DOHH2 (cell line): ENCODE measurements around the gene RIPK3.

Experiments
- H3F3A ChIP-seq: fragments of 200-600 bp; sonication (generic), shearing (Covaris generic); 2 replicates; pipeline ENCODE4 v1.6.0; 2016; ENCODE audit warnings: antibody characterized with exemption, mild to moderate bottlenecking; ENCODE audit not compliant: control insufficient read depth, insufficient read depth
- H3K27ac ChIP-seq: fragments of 200-600 bp; sonication (generic); 2 replicates; pipeline ENCODE4 v1.5.1; 2014; ENCODE audit warnings: low read depth, mild to moderate bottlenecking, low read length, moderate library complexity
- H3K27me3 ChIP-seq: fragments of 200-600 bp; sonication (generic); 2 replicates; pipeline ENCODE4 v1.6.1; 2014; ENCODE audit warnings: mild to moderate bottlenecking, low read length, mixed read lengths; ENCODE audit not compliant: control insufficient read depth
- H3K36me3 ChIP-seq: fragments of 200-600 bp; sonication (generic); 2 replicates; pipeline ENCODE4 v1.6.1; 2014; ENCODE audit warnings: mild to moderate bottlenecking, low read length, moderate library complexity, mixed read lengths; ENCODE audit not compliant: control insufficient read depth
- H3K4me1 ChIP-seq: fragments of 200-600 bp; sonication (generic); 2 replicates; pipeline ENCODE4 v1.6.1; 2014; ENCODE audit warnings: mild to moderate bottlenecking, low read length, mixed read lengths; ENCODE audit not compliant: control insufficient read depth
- H3K4me2 ChIP-seq: fragments of 200-600 bp; sonication (generic); 2 replicates; pipeline ENCODE4 v1.6.0; 2014; ENCODE audit warnings: mild to moderate bottlenecking, low read length, moderate library complexity
- H3K4me3 ChIP-seq: fragments of 200-600 bp; sonication (generic); 2 replicates; pipeline ENCODE4 v1.5.1; 2014; ENCODE audit warnings: mild to moderate bottlenecking, low read length, mixed read lengths
- H3K79me2 ChIP-seq: fragments of 200-600 bp; sonication (generic); 2 replicates; pipeline ENCODE4 v1.6.1; 2014; ENCODE audit warnings: mild to moderate bottlenecking, low read length, mixed read lengths; ENCODE audit not compliant: control insufficient read depth
- H3K9me2 ChIP-seq: fragments of 200-600 bp; sonication (generic); replicated peaks from 2 replicates; pipeline ENCODE4 v1.6.1; 2014; ENCODE audit warnings: mild to moderate bottlenecking, low read length, mixed read lengths; ENCODE audit not compliant: control insufficient read depth
- H3K9me3 ChIP-seq: fragments of 200-600 bp; sonication (generic); 2 replicates; pipeline ENCODE4 v1.6.1; 2014; ENCODE audit warnings: antibody characterized with exemption, low read length, mixed read lengths; ENCODE audit not compliant: control insufficient read depth, insufficient read depth
- H4K20me1 ChIP-seq: fragments of 200-600 bp; sonication (generic); 2 replicates; pipeline ENCODE4 v1.6.0; 2014; ENCODE audit warnings: low read depth, mild to moderate bottlenecking, antibody characterized with exemption, low read length, moderate library complexity; ENCODE audit not compliant: control insufficient read depth, insufficient read depth
- EZH2phosphoT487 ChIP-seq: fragments of 200-600 bp; sonication (generic); IDR thresholded peaks from 2 replicates; pipeline ENCODE4 v1.6.1; 2017; ENCODE audit warnings: borderline replicate concordance, mild to moderate bottlenecking, antibody characterized with exemption, low read length, moderate library complexity, mixed read lengths
- TF ChIP-seq, protein P1 (sequence below): fragments of 200-600 bp; sonication (generic); IDR thresholded peaks from one replicate; pipeline ENCODE4 v1.5.1; 2014; ENCODE audit warnings: antibody characterized with exemption, mild to moderate bottlenecking, low read depth, low read length; ENCODE audit not compliant: poor library complexity, severe bottlenecking

The RIPK3 gene

DNA sequence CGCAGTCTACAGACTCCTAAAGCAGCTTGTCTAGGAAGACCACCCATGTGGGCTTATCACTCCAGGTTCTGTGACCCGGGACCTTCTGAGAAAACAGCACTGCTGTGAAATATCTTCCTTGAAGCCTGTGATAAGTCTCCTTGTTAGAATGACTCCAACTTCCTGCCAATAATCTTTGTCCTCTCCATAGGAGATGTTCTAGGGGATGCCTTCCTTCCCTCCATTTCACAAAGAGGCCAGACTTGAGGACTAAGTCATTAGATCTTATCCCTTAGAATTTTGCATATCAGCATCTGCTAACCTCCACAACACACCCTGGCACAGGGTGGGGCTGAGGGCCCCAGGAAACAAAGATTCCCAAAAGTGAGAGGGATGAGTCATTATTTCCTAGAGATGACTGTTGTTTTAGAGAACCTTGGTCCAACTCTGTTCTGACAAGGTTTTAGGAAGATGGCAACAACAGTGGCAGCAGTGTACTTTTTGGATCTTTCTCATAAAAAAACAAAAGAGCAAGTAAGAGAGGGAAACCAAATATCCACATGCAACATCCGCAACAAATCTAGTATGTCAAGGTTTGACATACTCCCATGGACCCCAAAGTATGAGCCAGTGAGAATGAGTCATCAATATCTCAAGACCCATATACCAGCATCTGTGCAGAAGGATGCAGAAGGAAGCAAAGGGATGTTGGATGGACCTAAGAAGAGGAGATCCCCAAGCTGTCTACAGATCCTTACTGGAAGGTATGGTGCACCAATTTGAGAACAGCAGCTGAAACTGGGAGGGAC lies 22.5 kb downstream of the RIPK3 start:
- H3K4me1 ChIP-seq, result peaks cover 16% of the 10 kb centered on the region
- H3K27me3 ChIP-seq, result peaks cover 13% of the 10 kb centered on the region
- no peaks in the 10 kb centered on the region for H3K9me2 ChIP-seq
- no peak overlapping the region for H3K4me2 ChIP-seq
- no peak overlapping the region for H3K4me3 ChIP-seq
- H3K9me3 ChIP-seq, result no peaks in the 10 kb centered on the region
- TF ChIP-seq, protein P1, sequence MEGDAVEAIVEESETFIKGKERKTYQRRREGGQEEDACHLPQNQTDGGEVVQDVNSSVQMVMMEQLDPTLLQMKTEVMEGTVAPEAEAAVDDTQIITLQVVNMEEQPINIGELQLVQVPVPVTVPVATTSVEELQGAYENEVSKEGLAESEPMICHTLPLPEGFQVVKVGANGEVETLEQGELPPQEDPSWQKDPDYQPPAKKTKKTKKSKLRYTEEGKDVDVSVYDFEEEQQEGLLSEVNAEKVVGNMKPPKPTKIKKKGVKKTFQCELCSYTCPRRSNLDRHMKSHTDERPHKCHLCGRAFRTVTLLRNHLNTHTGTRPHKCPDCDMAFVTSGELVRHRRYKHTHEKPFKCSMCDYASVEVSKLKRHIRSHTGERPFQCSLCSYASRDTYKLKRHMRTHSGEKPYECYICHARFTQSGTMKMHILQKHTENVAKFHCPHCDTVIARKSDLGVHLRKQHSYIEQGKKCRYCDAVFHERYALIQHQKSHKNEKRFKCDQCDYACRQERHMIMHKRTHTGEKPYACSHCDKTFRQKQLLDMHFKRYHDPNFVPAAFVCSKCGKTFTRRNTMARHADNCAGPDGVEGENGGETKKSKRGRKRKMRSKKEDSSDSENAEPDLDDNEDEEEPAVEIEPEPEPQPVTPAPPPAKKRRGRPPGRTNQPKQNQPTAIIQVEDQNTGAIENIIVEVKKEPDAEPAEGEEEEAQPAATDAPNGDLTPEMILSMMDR, result no peak
- TF ChIP-seq EZH2phosphoT487, result no peak
- H3K27ac ChIP-seq, result no peak overlapping the region
- H4K20me1 ChIP-seq, result no peaks in the 10 kb centered on the region
- no peaks in the 10 kb centered on the region for H3K79me2 ChIP-seq
- H3K36me3 ChIP-seq, result peaks cover 13% of the 10 kb centered on the region
- peaks cover 10% of the 10 kb centered on the region; the same call in 1 of the 2 replicates for H3F3A ChIP-seq

- peaks cover 19% of the 10 kb centered on the region for H3K36me3 ChIP-seq
Measured at GRCh38 chr14:24316597-24316950, 23.2 kb downstream of the RIPK3 start.

DNA sequence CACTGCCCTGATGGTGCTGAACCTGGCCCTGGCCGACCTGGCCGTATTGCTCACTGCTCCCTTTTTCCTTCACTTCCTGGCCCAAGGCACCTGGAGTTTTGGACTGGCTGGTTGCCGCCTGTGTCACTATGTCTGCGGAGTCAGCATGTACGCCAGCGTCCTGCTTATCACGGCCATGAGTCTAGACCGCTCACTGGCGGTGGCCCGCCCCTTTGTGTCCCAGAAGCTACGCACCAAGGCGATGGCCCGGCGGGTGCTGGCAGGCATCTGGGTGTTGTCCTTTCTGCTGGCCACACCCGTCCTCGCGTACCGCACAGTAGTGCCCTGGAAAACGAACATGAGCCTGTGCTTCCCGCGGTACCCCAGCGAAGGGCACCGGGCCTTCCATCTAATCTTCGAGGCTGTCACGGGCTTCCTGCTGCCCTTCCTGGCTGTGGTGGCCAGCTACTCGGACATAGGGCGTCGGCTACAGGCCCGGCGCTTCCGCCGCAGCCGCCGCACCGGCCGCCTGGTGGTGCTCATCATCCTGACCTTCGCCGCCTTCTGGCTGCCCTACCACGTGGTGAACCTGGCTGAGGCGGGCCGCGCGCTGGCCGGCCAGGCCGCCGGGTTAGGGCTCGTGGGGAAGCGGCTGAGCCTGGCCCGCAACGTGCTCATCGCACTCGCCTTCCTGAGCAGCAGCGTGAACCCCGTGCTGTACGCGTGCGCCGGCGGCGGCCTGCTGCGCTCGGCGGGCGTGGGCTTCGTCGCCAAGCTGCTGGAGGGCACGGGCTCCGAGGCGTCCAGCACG lies 23.8 kb downstream of the RIPK3 start:
- Histone ChIP-seq H4K20me1 (no peaks in the 10 kb centered on the region), H3F3A (peaks cover 10% of the 10 kb centered on the region; the same call in 1 of the 2 replicates), H3K9me3 (no peaks in the 10 kb centered on the region), H3K4me3 (no peak overlapping the region), H3K4me1 (peaks cover 29% of the 10 kb centered on the region), H3K79me2 (0 out of 2 replicates have a peak, but pooled peaks cover 2% of the 10 kb centered on the region), H3K9me2 (no peaks in the 10 kb centered on the region), H3K36me3 (peaks cover 20% of the 10 kb centered on the region), H3K4me2 (no peak overlapping the region), H3K27me3 (peaks cover 13% of the 10 kb centered on the region), H3K27ac (no peak overlapping the region)
- TF ChIP-seq, protein P1, result no peak
- TF ChIP-seq EZH2phosphoT487, result no peak

More at GRCh38 chr14:24316597-24316950, 23.2 kb downstream of the RIPK3 start:
- no peaks in the 10 kb centered on the region for H4K20me1 ChIP-seq
- peaks cover 13% of the 10 kb centered on the region for H3K27me3 ChIP-seq
- no peak for TF ChIP-seq EZH2phosphoT487
- H3K4me3 ChIP-seq, result no peak overlapping the region
- no peak overlapping the region for H3K4me2 ChIP-seq
- H3K9me3 ChIP-seq, result no peaks in the 10 kb centered on the region
- no peak overlapping the region for H3K27ac ChIP-seq
- H3K79me2 ChIP-seq, result 0 out of 2 replicates have a peak, but pooled peaks cover 2% of the 10 kb centered on the region
- no peaks in the 10 kb centered on the region for H3K9me2 ChIP-seq
- H3K4me1 ChIP-seq, result peaks cover 24% of the 10 kb centered on the region
- peaks cover 10% of the 10 kb centered on the region; the same call in 1 of the 2 replicates for H3F3A ChIP-seq
